ENCODE measurements around the gene ALOX15B.

DNA sequence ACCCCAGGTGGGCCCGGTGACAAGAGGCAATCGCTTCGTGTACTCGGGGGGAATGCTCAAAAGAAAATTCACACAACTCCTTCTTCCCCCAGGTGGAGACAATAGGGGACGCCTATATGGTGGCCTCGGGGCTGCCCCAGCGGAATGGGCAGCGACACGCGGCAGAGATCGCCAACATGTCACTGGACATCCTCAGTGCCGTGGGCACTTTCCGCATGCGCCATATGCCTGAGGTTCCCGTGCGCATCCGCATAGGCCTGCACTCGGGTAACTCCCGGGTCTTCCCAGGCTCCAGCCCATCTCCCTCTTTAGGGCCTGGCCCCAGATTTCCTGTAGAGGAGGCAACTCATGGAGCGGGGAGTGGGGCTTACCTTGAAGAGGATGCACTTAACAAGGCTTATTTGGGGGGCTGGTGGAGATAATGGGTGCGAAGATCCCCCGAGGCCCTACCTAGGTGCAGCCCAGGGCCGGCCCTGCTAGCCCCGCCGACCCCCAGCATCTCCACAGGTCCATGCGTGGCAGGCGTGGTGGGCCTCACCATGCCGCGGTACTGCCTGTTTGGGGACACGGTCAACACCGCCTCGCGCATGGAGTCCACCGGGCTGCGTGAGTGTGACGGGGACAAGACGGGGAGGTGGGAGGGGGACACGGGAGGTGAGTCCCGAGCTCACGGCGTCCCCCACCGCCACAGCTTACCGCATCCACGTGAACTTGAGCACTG is 23.5 kb upstream of the ALOX15B start:
- TF ChIP-seq YY1 (IDR thresholded peaks at IDR 0.05; ENCODE audit: low read depth) (no peak), MAX (IDR thresholded peaks at IDR 0.05) (no peak), EP300 (IDR thresholded peaks at IDR 0.05; ENCODE audit: borderline replicate concordance) (no peak), TAF1 (IDR thresholded peaks at IDR 0.05; ENCODE audit: low read depth) (no peak), FOXM1 (IDR thresholded peaks at IDR 0.05; ENCODE audit: borderline replicate concordance, low read depth) (no peak), CEBPB (IDR thresholded peaks at IDR 0.05) (no peak), EGR1 (IDR thresholded peaks at IDR 0.05) (no peak), ZBTB7A (IDR thresholded peaks at IDR 0.05; ENCODE audit: low read depth) (no peak), TCF12 (IDR thresholded peaks at IDR 0.05; ENCODE audit: low read depth) (no peak), USF1 (IDR thresholded peaks at IDR 0.05) (no peak), RAD21 (IDR thresholded peaks at IDR 0.05; ENCODE audit: low read depth) (no peak)
- TF ChIP-seq, protein P1, sequence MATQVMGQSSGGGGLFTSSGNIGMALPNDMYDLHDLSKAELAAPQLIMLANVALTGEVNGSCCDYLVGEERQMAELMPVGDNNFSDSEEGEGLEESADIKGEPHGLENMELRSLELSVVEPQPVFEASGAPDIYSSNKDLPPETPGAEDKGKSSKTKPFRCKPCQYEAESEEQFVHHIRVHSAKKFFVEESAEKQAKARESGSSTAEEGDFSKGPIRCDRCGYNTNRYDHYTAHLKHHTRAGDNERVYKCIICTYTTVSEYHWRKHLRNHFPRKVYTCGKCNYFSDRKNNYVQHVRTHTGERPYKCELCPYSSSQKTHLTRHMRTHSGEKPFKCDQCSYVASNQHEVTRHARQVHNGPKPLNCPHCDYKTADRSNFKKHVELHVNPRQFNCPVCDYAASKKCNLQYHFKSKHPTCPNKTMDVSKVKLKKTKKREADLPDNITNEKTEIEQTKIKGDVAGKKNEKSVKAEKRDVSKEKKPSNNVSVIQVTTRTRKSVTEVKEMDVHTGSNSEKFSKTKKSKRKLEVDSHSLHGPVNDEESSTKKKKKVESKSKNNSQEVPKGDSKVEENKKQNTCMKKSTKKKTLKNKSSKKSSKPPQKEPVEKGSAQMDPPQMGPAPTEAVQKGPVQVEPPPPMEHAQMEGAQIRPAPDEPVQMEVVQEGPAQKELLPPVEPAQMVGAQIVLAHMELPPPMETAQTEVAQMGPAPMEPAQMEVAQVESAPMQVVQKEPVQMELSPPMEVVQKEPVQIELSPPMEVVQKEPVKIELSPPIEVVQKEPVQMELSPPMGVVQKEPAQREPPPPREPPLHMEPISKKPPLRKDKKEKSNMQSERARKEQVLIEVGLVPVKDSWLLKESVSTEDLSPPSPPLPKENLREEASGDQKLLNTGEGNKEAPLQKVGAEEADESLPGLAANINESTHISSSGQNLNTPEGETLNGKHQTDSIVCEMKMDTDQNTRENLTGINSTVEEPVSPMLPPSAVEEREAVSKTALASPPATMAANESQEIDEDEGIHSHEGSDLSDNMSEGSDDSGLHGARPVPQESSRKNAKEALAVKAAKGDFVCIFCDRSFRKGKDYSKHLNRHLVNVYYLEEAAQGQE (IDR thresholded peaks at IDR 0.05; ENCODE audit: low read depth): no peak
